ENCODE results near the gene MCAT. TPM values are rescaled to one million over a fixed set of nuclear protein-coding genes. Genes with fewer than 3 reads are reported as not detected.

MCAT gene
- polyA plus RNA-seq, 3 donors, result 4.5 to 8.9 (median 6.8) TPM

DNA sequence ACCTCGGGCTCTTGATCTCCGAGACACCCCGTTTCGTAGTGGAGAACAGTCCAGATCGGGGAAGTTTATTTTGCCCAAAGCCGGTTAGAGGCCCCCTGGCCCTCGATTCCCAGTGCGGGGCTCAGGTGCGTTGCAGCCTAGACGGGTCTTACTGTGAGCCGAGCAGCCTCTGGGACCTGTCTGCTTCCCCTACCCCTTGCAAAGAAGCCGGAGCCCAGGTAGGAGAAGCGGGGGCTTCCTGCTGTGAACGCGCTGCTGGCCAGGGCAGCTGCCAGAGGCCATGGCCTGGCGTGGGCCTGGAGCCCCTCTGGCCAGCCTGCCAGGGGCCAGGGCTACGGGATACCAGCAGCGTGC, 8.8 kb upstream of the MCAT start:
- peak overlapping the region; percentile 87 to 89 for H3K27ac ChIP-seq (ENCODE audit: low read depth in 1 of 2, low read length in 2 of 2)
- peaks cover 37% of the 10 kb centered on the region for H4K20me1 ChIP-seq (ENCODE audit: insufficient read depth, low read length)
- H3K4me3 ChIP-seq (replicated peaks in 1 of 3; ENCODE audit: low read depth in 2 of 3, low read length in 3 of 3), result peak overlapping the region; percentile 86 to 98 (median 98)
- peak overlapping the region; percentile 83 for H3K4me2 ChIP-seq (replicated peaks; ENCODE audit: extremely low read depth, low read length, poor library complexity, severe bottlenecking)
- Mint-ChIP-seq H3K9me3 (no peaks in the 10 kb centered on the region), H3K27ac (peak overlapping the region; percentile 80 to 95 (median 93)), H3K27me3 (ENCODE audit: low read depth in 3 of 3) (no peaks in the 10 kb centered on the region), H3K4me3 (peak overlapping the region; percentile 85 to 100), H3K4me1 (peaks cover 69% of the 10 kb centered on the region), H3K36me3 (peaks cover 0 to 18% of the 10 kb centered on the region in 2 donors)
- no peaks in the 10 kb centered on the region for H3K9me3 ChIP-seq (replicated peaks in 1 of 2; ENCODE audit: control insufficient read depth in 1 of 2, insufficient read depth in 1 of 2, low read length in 2 of 2)
- TF ChIP-seq, protein P1, sequence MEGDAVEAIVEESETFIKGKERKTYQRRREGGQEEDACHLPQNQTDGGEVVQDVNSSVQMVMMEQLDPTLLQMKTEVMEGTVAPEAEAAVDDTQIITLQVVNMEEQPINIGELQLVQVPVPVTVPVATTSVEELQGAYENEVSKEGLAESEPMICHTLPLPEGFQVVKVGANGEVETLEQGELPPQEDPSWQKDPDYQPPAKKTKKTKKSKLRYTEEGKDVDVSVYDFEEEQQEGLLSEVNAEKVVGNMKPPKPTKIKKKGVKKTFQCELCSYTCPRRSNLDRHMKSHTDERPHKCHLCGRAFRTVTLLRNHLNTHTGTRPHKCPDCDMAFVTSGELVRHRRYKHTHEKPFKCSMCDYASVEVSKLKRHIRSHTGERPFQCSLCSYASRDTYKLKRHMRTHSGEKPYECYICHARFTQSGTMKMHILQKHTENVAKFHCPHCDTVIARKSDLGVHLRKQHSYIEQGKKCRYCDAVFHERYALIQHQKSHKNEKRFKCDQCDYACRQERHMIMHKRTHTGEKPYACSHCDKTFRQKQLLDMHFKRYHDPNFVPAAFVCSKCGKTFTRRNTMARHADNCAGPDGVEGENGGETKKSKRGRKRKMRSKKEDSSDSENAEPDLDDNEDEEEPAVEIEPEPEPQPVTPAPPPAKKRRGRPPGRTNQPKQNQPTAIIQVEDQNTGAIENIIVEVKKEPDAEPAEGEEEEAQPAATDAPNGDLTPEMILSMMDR (IDR thresholded peaks at IDR 0.05), result no peak
- 0% methylated on average over 18 of the region's 18 CpGs for WGBS (ENCODE audit: insufficient coverage)
- peaks cover 72% of the 10 kb centered on the region for H3K79me2 ChIP-seq (ENCODE audit: insufficient read depth, low read length)
- H3K36me3 ChIP-seq (replicated peaks in 1 of 2; ENCODE audit: control insufficient read depth in 1 of 2, insufficient read depth in 2 of 2, low read length in 2 of 2), result peaks cover 0 to 12% of the 10 kb centered on the region in 2 donors
- no peak for DNase-seq
- H3K9ac ChIP-seq (ENCODE audit: insufficient read depth, low read length, poor library complexity, severe bottlenecking), result peak overlapping the region; percentile 83
- intact Hi-C loops (cut with micrococcal nuclease), result loop anchor here in 1 of 2 donors (2.0 to 10.0 kb wide), 5 partner anchors 35 to 535 kb away; partner anchors contain the start of genes PACSIN2 and TTLL12
- H3K27me3 ChIP-seq (ENCODE audit: control insufficient read depth in 2 of 2, insufficient read depth in 2 of 2, low read length in 2 of 2), result no peaks in the 10 kb centered on the region
- H3K4me1 ChIP-seq (ENCODE audit: control insufficient read depth in 1 of 2, insufficient read depth in 2 of 2, low read length in 2 of 2), result peaks cover 70 to 87% of the 10 kb centered on the region in 2 donors
- H2AFZ ChIP-seq (ENCODE audit: insufficient read depth, low read depth, low read length, poor library complexity, severe bottlenecking), result peak overlapping the region; percentile 88

DNA sequence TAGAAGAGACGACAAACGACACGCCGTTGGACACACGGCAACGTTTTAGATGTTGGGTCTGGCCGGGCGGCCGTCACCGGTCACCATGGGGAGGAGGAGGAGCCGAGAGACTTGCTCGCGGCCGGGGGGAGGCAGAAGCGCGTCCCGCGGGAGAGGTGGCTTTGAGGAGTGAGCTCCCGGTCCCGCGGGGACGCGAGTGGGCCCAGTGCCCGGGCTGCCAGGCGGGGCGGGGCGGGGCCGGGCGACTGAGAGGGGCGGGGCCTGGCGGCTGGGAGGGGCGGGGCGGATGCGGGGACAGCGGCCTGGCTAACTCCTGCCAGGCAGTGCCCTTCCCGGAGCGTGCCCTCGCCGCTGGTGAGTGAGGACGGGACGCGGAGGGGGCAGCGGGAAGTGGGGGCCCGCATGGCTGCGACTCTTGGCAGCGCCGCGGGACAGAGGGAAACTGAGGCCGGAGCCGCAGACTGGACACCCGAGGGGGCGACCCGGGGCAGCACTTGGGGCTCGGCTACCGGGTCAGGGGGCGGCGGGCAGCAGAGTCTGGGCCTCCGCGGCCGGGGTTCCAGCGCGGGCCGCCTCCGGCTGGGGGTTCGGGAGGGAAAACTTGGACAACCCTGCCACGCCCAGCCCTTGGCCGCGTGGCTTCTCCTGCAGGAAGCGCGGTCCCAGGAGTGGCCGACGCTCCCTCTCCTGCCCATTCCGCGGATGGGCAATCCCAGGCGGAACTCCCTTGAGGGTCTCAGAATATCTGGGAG, 8.2 kb upstream of the MCAT start, which contains the start of gene TSPO:
Gene TSPO (plus strand): TSS at position 309 of the 752 bp plus-strand sequence. CDS start 7,680 bp downstream, outside the sequence.
- Mint-ChIP-seq H3K4me1 (peaks cover 69% of the 10 kb centered on the region), H3K36me3 (peaks cover 0 to 14% of the 10 kb centered on the region in 2 donors), H3K27ac (peak within 1 kb of the TSS; percentile 88 to 96 (median 95)), H3K4me3 (peak within 1 kb of the TSS; percentile 85 to 100), H3K9me3 (no peaks in the 10 kb centered on the region), H3K27me3 (ENCODE audit: low read depth in 3 of 3) (no peaks in the 10 kb centered on the region)
- peak within 1 kb of the TSS; percentile 88 for H2AFZ ChIP-seq (ENCODE audit: insufficient read depth, low read depth, low read length, poor library complexity, severe bottlenecking)
- peaks cover 69 to 87% of the 10 kb centered on the region in 2 donors for H3K4me1 ChIP-seq (ENCODE audit: control insufficient read depth in 1 of 2, insufficient read depth in 2 of 2, low read length in 2 of 2)
- DNase-seq, result peak in 2 of 3 donors; percentile 55 to 59
- intact Hi-C loops (cut with micrococcal nuclease), result loop anchor here in 1 of 2 donors (2.0 to 10.0 kb wide), 5 partner anchors 36 to 534 kb away; partner anchors contain the start of genes PACSIN2 and TTLL12
- H3K9me3 ChIP-seq (replicated peaks in 1 of 2; ENCODE audit: control insufficient read depth in 1 of 2, insufficient read depth in 1 of 2, low read length in 2 of 2), result no peaks in the 10 kb centered on the region
- peaks cover 66% of the 10 kb centered on the region for H3K79me2 ChIP-seq (ENCODE audit: insufficient read depth, low read length)
- H3K36me3 ChIP-seq (replicated peaks in 1 of 2; ENCODE audit: control insufficient read depth in 1 of 2, insufficient read depth in 2 of 2, low read length in 2 of 2), result peaks cover 0 to 8% of the 10 kb centered on the region in 2 donors
- H3K27ac ChIP-seq (ENCODE audit: low read depth in 1 of 2, low read length in 2 of 2), result peak within 1 kb of the TSS; percentile 87 to 89
- under 1% methylated on average over 75 of the region's 75 CpGs for WGBS (ENCODE audit: insufficient coverage)
- TF ChIP-seq, protein P1 (IDR thresholded peaks at IDR 0.05), result no peak
- H3K27me3 ChIP-seq (ENCODE audit: control insufficient read depth in 2 of 2, insufficient read depth in 2 of 2, low read length in 2 of 2), result no peaks in the 10 kb centered on the region
- H4K20me1 ChIP-seq (ENCODE audit: insufficient read depth, low read length), result peaks cover 32% of the 10 kb centered on the region
- H3K9ac ChIP-seq (ENCODE audit: insufficient read depth, low read length, poor library complexity, severe bottlenecking), result peak within 1 kb of the TSS; percentile 83
- peak within 1 kb of the TSS; percentile 83 for H3K4me2 ChIP-seq (replicated peaks; ENCODE audit: extremely low read depth, low read length, poor library complexity, severe bottlenecking)
- H3K4me3 ChIP-seq (replicated peaks in 1 of 3; ENCODE audit: low read depth in 2 of 3, low read length in 3 of 3), result peak within 1 kb of the TSS; percentile 86 to 98 (median 98)
